ENCODE measurements around the gene ASTL. TPM values are rescaled to one million over a fixed set of nuclear protein-coding genes. Genes with fewer than 3 reads are reported as not detected.
"Not testable (repeated sequence)": the region's sequence is repeated elsewhere in the genome, so short reads cannot be mapped to it uniquely, and the experiment has no call there.

ASTL gene
- polyA plus RNA-seq, 1 experiment = not detected

DNA sequence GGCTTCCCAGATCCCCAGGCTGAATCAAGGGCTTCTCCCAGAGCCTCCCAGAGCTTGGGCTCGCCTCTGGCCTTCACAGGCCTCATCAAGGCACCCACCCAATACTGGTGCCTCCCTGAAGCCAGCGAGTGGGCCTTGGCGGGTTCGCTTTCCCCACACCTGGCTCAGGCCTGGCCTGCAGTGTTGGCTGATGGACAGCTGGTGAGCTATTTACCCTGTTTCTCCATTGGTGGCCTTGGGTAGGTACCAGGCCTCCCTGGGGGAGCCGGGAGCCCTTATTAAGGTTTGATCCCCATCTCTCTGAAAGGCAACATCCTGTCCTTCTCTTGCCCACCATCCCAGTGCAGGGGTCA, 25.1 kb upstream of the ASTL start:
- Histone ChIP-seq H3K27me3 (ENCODE audit: control insufficient read depth, insufficient read depth, low read length) (peaks cover 9% of the 10 kb centered on the region), H3K27ac (ENCODE audit: low read depth, low read length) (no peak overlapping the region), H3K4me3 (ENCODE audit: low read depth, low read length) (no peak overlapping the region), H3K9me3 (ENCODE audit: control insufficient read depth, insufficient read depth, low read length) (peaks cover 5% of the 10 kb centered on the region; the same call in 1 of the 2 replicates)
- POLR2A ChIA-PET = no interaction called here
- no peak for TF ChIP-seq CTCF (IDR thresholded peaks at IDR 0.05; ENCODE audit: low read depth, low read length)
- CTCF ChIA-PET = interaction anchor here (2.3 kb wide), 1 partner anchor 12 kb away, joined by 20 read pairs; no protein-coding TSS in a partner anchor
- no peak for DNase-seq (ENCODE audit: low read depth, low spot score)

- H3K27ac ChIP-seq (ENCODE audit: low read depth, low read length) = no peak overlapping the region
- H3K4me3 ChIP-seq (ENCODE audit: low read depth, low read length) = no peak overlapping the region
- ChIA-PET CTCF (interaction anchor here (1.6 to 2.3 kb wide), 2 partner anchors 13 to 23 kb away, joined by 3 to 20 read pairs; no protein-coding TSS in a partner anchor), POLR2A (no interaction called here)
- peaks cover 5% of the 10 kb centered on the region; the same call in 1 of the 2 replicates for H3K9me3 ChIP-seq (ENCODE audit: control insufficient read depth, insufficient read depth, low read length)
- DNase-seq (ENCODE audit: low read depth, low spot score) = no peak
- TF ChIP-seq CTCF (IDR thresholded peaks at IDR 0.05; ENCODE audit: low read depth, low read length) = no peak
- H3K27me3 ChIP-seq (ENCODE audit: control insufficient read depth, insufficient read depth, low read length) = peaks cover 14% of the 10 kb centered on the region
Measured at GRCh38 chr2:96161898-96162297, 23.6 kb upstream of the ASTL start.

- POLR2A ChIA-PET; H3K27ac ChIP-seq (ENCODE audit: low read depth, low read length); DNase-seq (ENCODE audit: low read depth, low spot score); H3K9me3 ChIP-seq (ENCODE audit: control insufficient read depth, insufficient read depth, low read length); CTCF ChIA-PET; H3K4me3 ChIP-seq (ENCODE audit: low read depth, low read length): not testable (repeated sequence)
- H3K27me3 ChIP-seq (ENCODE audit: control insufficient read depth, insufficient read depth, low read length) = peaks cover 14% of the 10 kb centered on the region
Measured at GRCh38 chr2:96160366-96160765, 22.1 kb upstream of the ASTL start.

GRCh38 chr2:96159084-96159830, 21.0 kb upstream of the ASTL start:
- H3K4me3 ChIP-seq (ENCODE audit: low read depth, low read length) = no peak overlapping the region
- POLR2A ChIA-PET = no interaction called here
- H3K27ac ChIP-seq (ENCODE audit: low read depth, low read length) = no peak overlapping the region
- CTCF ChIA-PET = interaction anchor here (0.8 kb wide), 1 partner anchor 17 kb away, joined by 3 read pairs; no protein-coding TSS in a partner anchor
- no peak for TF ChIP-seq CTCF (IDR thresholded peaks at IDR 0.05; ENCODE audit: low read depth, low read length)
- DNase-seq (ENCODE audit: low read depth, low spot score) = no peak
- peaks cover 5% of the 10 kb centered on the region; the same call in 1 of the 2 replicates for H3K9me3 ChIP-seq (ENCODE audit: control insufficient read depth, insufficient read depth, low read length)
- H3K27me3 ChIP-seq (ENCODE audit: control insufficient read depth, insufficient read depth, low read length) = peaks cover 14% of the 10 kb centered on the region

DNA sequence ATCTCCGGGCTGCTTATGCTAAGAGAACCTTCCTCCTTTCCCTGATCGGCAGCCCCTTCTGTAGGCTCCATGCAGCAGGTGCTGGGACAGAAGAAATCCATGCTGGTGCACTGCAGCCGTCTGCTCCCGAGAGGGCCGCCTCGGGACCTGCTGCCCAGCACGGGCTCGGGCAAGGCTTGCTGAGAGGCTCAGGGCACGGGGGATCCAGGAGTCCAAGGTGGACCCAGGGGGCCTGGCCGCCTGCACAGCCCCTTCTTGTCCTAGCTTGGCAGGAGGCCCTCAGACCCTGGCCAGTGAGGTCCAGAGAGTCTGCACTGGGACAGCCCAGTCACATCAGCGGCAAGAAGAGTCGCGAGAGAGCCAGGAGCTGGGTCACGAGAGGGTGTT, 20.2 kb upstream of the ASTL start:
- H3K4me3 ChIP-seq (ENCODE audit: low read depth, low read length) = no peak overlapping the region
- POLR2A ChIA-PET = no interaction called here
- no peak overlapping the region for H3K27ac ChIP-seq (ENCODE audit: low read depth, low read length)
- CTCF ChIA-PET = interaction anchor here (0.8 kb wide), 1 partner anchor 16 kb away, joined by 3 read pairs; no protein-coding TSS in a partner anchor
- peaks cover 5% of the 10 kb centered on the region; the same call in 1 of the 2 replicates for H3K9me3 ChIP-seq (ENCODE audit: control insufficient read depth, insufficient read depth, low read length)
- TF ChIP-seq CTCF (IDR thresholded peaks at IDR 0.05; ENCODE audit: low read depth, low read length) = no peak
- peaks cover 14% of the 10 kb centered on the region for H3K27me3 ChIP-seq (ENCODE audit: control insufficient read depth, insufficient read depth, low read length)
- DNase-seq (ENCODE audit: low read depth, low spot score) = no peak
